ENCODE results near the gene PLEKHG3. TPM values are rescaled to one million over a fixed set of nuclear protein-coding genes. Genes with fewer than 3 reads are reported as not detected.

PLEKHG3 gene
- total and polyA plus RNA-seq, 10 of the 15 experiments (the other 5 are each of a cell fraction or from before 2014, with no cell fraction given): 0.03 to 0.73 (median 0.07) TPM; not detected in 5

GRCh38 chr14:64680013-64680713 lies 24.1 kb upstream of the PLEKHG3 start:
- Histone ChIP-seq H3K27ac (ENCODE audit: control insufficient read depth, insufficient read depth) (no peak overlapping the region), H3K36me3 (ENCODE audit: control insufficient read depth in 2 of 2, insufficient read depth in 2 of 2, low read length in 1 of 2) (no peaks in the 10 kb centered on the region), H3K9ac (ENCODE audit: control insufficient read depth, insufficient read depth, low read length) (no peak overlapping the region), H3K4me1 (ENCODE audit: control insufficient read depth, insufficient read depth, low read length) (no peaks in the 10 kb centered on the region), H2AFZ (ENCODE audit: control insufficient read depth, low read depth, low read length) (no peak overlapping the region), H3K4me2 (ENCODE audit: control insufficient read depth, insufficient read depth) (no peak overlapping the region), H3K9me3 (replicated peaks; ENCODE audit: control insufficient read depth, insufficient read depth, low read length) (no peaks in the 10 kb centered on the region; the same call in 2 of the 3 replicates), H3K4me3 (no peak overlapping the region), H3K79me2 (ENCODE audit: control insufficient read depth, insufficient read depth, low read length) (no peaks in the 10 kb centered on the region), H4K20me1 (ENCODE audit: control insufficient read depth, insufficient read depth) (no peaks in the 10 kb centered on the region), H3K27me3 (replicated peaks in 1 of 2; ENCODE audit: control insufficient read depth in 2 of 2, insufficient read depth in 2 of 2, low read length in 1 of 2) (no peaks in the 10 kb centered on the region)
- peak; percentile 63 for ATAC-seq
- CTCF ChIA-PET: interaction anchor here (0.8 to 1.7 kb wide), 5 partner anchors 10 to 85 kb away, joined by 3 to 6 read pairs (median 3); no protein-coding TSS in a partner anchor
- no TSS peak for BruUV-seq (replicated peaks)
- in situ Hi-C loops (cut with MboI) (no loop called here), intact Hi-C loops (cut with micrococcal nuclease; ENCODE audit: unreplicated experiment) (no loop called here)
- SMC1A ChIA-PET (ENCODE audit: uncharacterized antibody, unreplicated experiment): interaction anchor here (0.8 to 1.2 kb wide), 4 partner anchors 19 to 211 kb away, joined by 3 to 6 read pairs (median 3); no protein-coding TSS in a partner anchor
- 38% methylated on average over 10 of the region's 10 CpGs for WGBS (ENCODE audit: insufficient coverage, insufficient replicate concordance, low lambda C conversion rate, missing lambda C conversion rate)
- no peak for FAIRE-seq
- no peak for DNase-seq (ENCODE audit: low read depth, low spot score)
- RAD21 ChIA-PET (ENCODE audit: unreplicated experiment): interaction anchor here (1.0 kb wide), 1 partner anchor 11 kb away, joined by 3 read pairs; no protein-coding TSS in a partner anchor
- POLR2A ChIA-PET: interaction anchor here (0.6 kb wide), 1 partner anchor 115 kb away, joined by 6 read pairs; no protein-coding TSS in a partner anchor
- TF ChIP-seq, protein P1, sequence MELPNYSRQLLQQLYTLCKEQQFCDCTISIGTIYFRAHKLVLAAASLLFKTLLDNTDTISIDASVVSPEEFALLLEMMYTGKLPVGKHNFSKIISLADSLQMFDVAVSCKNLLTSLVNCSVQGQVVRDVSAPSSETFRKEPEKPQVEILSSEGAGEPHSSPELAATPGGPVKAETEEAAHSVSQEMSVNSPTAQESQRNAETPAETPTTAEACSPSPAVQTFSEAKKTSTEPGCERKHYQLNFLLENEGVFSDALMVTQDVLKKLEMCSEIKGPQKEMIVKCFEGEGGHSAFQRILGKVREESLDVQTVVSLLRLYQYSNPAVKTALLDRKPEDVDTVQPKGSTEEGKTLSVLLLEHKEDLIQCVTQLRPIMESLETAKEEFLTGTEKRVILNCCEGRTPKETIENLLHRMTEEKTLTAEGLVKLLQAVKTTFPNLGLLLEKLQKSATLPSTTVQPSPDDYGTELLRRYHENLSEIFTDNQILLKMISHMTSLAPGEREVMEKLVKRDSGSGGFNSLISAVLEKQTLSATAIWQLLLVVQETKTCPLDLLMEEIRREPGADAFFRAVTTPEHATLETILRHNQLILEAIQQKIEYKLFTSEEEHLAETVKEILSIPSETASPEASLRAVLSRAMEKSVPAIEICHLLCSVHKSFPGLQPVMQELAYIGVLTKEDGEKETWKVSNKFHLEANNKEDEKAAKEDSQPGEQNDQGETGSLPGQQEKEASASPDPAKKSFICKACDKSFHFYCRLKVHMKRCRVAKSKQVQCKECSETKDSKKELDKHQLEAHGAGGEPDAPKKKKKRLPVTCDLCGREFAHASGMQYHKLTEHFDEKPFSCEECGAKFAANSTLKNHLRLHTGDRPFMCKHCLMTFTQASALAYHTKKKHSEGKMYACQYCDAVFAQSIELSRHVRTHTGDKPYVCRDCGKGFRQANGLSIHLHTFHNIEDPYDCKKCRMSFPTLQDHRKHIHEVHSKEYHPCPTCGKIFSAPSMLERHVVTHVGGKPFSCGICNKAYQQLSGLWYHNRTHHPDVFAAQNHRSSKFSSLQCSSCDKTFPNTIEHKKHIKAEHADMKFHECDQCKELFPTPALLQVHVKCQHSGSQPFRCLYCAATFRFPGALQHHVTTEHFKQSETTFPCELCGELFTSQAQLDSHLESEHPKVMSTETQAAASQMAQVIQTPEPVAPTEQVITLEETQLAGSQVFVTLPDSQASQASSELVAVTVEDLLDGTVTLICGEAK (IDR thresholded peaks at IDR 0.05; ENCODE audit: borderline replicate concordance): no peak
- TF ChIP-seq, protein P2, sequence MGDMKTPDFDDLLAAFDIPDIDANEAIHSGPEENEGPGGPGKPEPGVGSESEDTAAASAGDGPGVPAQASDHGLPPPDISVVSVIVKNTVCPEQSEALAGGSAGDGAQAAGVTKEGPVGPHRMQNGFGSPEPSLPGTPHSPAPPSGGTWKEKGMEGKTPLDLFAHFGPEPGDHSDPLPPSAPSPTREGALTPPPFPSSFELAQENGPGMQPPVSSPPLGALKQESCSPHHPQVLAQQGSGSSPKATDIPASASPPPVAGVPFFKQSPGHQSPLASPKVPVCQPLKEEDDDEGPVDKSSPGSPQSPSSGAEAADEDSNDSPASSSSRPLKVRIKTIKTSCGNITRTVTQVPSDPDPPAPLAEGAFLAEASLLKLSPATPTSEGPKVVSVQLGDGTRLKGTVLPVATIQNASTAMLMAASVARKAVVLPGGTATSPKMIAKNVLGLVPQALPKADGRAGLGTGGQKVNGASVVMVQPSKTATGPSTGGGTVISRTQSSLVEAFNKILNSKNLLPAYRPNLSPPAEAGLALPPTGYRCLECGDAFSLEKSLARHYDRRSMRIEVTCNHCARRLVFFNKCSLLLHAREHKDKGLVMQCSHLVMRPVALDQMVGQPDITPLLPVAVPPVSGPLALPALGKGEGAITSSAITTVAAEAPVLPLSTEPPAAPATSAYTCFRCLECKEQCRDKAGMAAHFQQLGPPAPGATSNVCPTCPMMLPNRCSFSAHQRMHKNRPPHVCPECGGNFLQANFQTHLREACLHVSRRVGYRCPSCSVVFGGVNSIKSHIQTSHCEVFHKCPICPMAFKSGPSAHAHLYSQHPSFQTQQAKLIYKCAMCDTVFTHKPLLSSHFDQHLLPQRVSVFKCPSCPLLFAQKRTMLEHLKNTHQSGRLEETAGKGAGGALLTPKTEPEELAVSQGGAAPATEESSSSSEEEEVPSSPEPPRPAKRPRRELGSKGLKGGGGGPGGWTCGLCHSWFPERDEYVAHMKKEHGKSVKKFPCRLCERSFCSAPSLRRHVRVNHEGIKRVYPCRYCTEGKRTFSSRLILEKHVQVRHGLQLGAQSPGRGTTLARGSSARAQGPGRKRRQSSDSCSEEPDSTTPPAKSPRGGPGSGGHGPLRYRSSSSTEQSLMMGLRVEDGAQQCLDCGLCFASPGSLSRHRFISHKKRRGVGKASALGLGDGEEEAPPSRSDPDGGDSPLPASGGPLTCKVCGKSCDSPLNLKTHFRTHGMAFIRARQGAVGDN (IDR thresholded peaks at IDR 0.05): peak; percentile 75; the same call in 1 of the 2 replicates
